ENCODE data around the gene UMODL1. TPM values are rescaled to one million over a fixed set of nuclear protein-coding genes. Genes with fewer than 3 reads are reported as not detected.
"Not testable (repeated sequence)": the region's sequence is repeated elsewhere in the genome, so short reads cannot be mapped to it uniquely, and the experiment has no call there.

UMODL1 gene
- total RNA-seq, 1 donor from 2014 or later: not detected

GRCh38 chr21:42176859-42177258 is 105.7 kb downstream of the UMODL1 start:
- no peaks in the 10 kb centered on the region for H3K36me3 Mint-ChIP-seq
- no peak for DNase-seq (ENCODE audit: low spot score)
- H3K27ac ChIP-seq: no peak overlapping the region
- H3K9me3 Mint-ChIP-seq: no peaks in the 10 kb centered on the region
- peaks cover 5% of the 10 kb centered on the region for H3K4me1 Mint-ChIP-seq
- H3K27ac Mint-ChIP-seq: no peak overlapping the region
- no peaks in the 10 kb centered on the region for H3K27me3 Mint-ChIP-seq (ENCODE audit: insufficient read depth, low read depth)
- H3K4me1 ChIP-seq: peaks cover 7% of the 10 kb centered on the region
- H3K27me3 ChIP-seq: no peaks in the 10 kb centered on the region
- H3K4me3 Mint-ChIP-seq: no peak overlapping the region
- no peaks in the 10 kb centered on the region for H3K9me3 ChIP-seq (ENCODE audit: low read depth)
- H3K79me2 ChIP-seq (ENCODE audit: low read depth): no peaks in the 10 kb centered on the region
- no peak overlapping the region for H3K4me2 ChIP-seq
- no peaks in the 10 kb centered on the region for H3K36me3 ChIP-seq
- no peak overlapping the region for H3K4me3 ChIP-seq
- peaks cover 8% of the 10 kb centered on the region for H3F3A ChIP-seq (ENCODE audit: low read depth)
- H2AFZ ChIP-seq (replicated peaks): no peak overlapping the region
- H4K20me1 ChIP-seq (ENCODE audit: low read depth): no peaks in the 10 kb centered on the region
- H3K9ac ChIP-seq: no peak overlapping the region
- no peak for TF ChIP-seq EZH2 (IDR thresholded peaks at IDR 0.05)

- TF ChIP-seq, protein P1, sequence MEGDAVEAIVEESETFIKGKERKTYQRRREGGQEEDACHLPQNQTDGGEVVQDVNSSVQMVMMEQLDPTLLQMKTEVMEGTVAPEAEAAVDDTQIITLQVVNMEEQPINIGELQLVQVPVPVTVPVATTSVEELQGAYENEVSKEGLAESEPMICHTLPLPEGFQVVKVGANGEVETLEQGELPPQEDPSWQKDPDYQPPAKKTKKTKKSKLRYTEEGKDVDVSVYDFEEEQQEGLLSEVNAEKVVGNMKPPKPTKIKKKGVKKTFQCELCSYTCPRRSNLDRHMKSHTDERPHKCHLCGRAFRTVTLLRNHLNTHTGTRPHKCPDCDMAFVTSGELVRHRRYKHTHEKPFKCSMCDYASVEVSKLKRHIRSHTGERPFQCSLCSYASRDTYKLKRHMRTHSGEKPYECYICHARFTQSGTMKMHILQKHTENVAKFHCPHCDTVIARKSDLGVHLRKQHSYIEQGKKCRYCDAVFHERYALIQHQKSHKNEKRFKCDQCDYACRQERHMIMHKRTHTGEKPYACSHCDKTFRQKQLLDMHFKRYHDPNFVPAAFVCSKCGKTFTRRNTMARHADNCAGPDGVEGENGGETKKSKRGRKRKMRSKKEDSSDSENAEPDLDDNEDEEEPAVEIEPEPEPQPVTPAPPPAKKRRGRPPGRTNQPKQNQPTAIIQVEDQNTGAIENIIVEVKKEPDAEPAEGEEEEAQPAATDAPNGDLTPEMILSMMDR (IDR thresholded peaks at IDR 0.05): no peak
- TF ChIP-seq EZH2phosphoT487 (IDR thresholded peaks at IDR 0.05) (no peak), EZH2 (IDR thresholded peaks at IDR 0.05) (no peak)
- Histone ChIP-seq H3K27ac (no peak overlapping the region), H3K4me1 (peaks cover 7% of the 10 kb centered on the region), H3K79me2 (ENCODE audit: low read depth) (no peaks in the 10 kb centered on the region), H3K4me3 (no peak overlapping the region), H3K36me3 (no peaks in the 10 kb centered on the region), H3K9me3 (ENCODE audit: low read depth) (no peaks in the 10 kb centered on the region), H4K20me1 (ENCODE audit: low read depth) (no peaks in the 10 kb centered on the region), H3K4me2 (peak overlapping the region; percentile 57), H2AFZ (replicated peaks) (no peak overlapping the region), H3F3A (ENCODE audit: low read depth) (peaks cover 8% of the 10 kb centered on the region), H3K9ac (no peak overlapping the region), H3K27me3 (no peaks in the 10 kb centered on the region)
- DNase-seq (ENCODE audit: low spot score): peak; percentile 74
- H3K4me3 Mint-ChIP-seq: no peak overlapping the region
- H3K9me3 Mint-ChIP-seq: no peaks in the 10 kb centered on the region
- H3K27ac Mint-ChIP-seq: peak overlapping the region; percentile 44
- no peaks in the 10 kb centered on the region for H3K36me3 Mint-ChIP-seq
- H3K4me1 Mint-ChIP-seq: peaks cover 5% of the 10 kb centered on the region
- no peaks in the 10 kb centered on the region for H3K27me3 Mint-ChIP-seq (ENCODE audit: insufficient read depth, low read depth)
Measured at GRCh38 chr21:42179316-42179715, 108.2 kb downstream of the UMODL1 start.

DNA sequence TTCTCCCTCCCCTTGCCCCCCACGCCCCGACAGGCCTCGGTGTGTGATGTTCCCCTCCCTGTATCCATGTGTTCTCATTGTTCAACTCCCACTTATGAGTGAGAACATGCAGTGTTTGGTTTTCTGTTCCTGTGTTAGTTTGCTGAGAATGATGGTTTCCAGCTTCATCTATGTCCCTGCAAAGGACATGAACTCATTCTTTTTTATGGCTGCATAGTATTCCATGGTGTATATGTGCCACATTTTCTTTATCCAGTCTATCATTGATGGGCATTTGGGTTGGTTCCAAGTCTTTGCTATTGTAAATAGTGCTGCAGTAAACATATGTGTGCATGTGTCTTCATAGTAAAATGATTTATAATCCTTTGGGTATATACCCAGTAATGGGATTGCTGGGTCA is 108.9 kb downstream of the UMODL1 start:
- H3K4me3 ChIP-seq; H3K36me3 ChIP-seq; H3K79me2 ChIP-seq (ENCODE audit: low read depth); H3K4me2 ChIP-seq; H4K20me1 ChIP-seq (ENCODE audit: low read depth); H3F3A ChIP-seq (ENCODE audit: low read depth); H3K9ac ChIP-seq; H3K27ac ChIP-seq; H3K27me3 ChIP-seq; H3K9me3 ChIP-seq (ENCODE audit: low read depth); DNase-seq (ENCODE audit: low spot score); H3K4me1 ChIP-seq; H3K4me1 Mint-ChIP-seq; H3K36me3 Mint-ChIP-seq; H3K9me3 Mint-ChIP-seq; H3K27ac Mint-ChIP-seq; H3K4me3 Mint-ChIP-seq; H3K27me3 Mint-ChIP-seq (ENCODE audit: insufficient read depth, low read depth); H2AFZ ChIP-seq (replicated peaks): not testable (repeated sequence)

DNA sequence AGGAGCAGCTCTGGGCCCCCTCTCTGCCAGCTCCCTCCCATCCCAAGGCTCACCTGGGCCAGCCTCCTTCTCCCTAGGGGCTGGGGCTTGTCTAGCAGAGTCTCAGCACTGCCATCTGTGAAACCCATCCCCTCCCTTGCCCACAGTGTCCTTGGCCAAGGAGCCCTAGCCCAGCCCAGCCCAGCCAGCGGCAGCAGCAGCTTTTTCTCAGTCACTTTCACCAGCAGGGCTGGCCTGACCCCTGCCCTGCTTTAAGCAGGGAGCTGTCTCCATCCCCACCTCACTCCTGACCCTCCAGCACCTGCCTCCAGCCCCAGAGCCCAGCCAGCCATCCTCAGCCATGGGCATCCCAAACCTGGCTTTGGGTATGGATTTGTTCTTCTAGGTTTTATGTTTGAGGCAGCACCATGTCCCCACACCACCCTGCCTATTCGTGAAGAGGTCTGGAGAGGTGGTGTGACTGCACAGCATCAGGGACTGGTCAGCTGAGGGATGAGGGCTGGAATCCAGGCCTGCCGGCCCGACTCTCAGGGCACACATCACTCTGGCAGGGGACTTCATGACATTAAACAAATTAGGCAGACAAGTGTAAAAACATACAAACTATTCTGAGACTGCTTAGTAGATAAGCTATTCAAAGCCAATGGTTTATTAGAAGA is 111.7 kb downstream of the UMODL1 start:
- H2AFZ ChIP-seq (replicated peaks): no peak overlapping the region
- H3K9ac ChIP-seq: no peak overlapping the region
- no peaks in the 10 kb centered on the region for H3K9me3 ChIP-seq (ENCODE audit: low read depth)
- no peaks in the 10 kb centered on the region for H3K36me3 Mint-ChIP-seq
- no peak overlapping the region for H3K27ac ChIP-seq
- TF ChIP-seq EZH2 (IDR thresholded peaks at IDR 0.05) (no peak), EZH2phosphoT487 (IDR thresholded peaks at IDR 0.05) (no peak)
- TF ChIP-seq, protein P1 (IDR thresholded peaks at IDR 0.05): no peak
- H3K4me3 ChIP-seq: no peak overlapping the region
- no peaks in the 10 kb centered on the region for H3K36me3 ChIP-seq
- peaks cover 5% of the 10 kb centered on the region for H3K4me1 Mint-ChIP-seq
- no peak overlapping the region for H3K27ac Mint-ChIP-seq
- peaks cover 8% of the 10 kb centered on the region for H3F3A ChIP-seq (ENCODE audit: low read depth)
- H4K20me1 ChIP-seq (ENCODE audit: low read depth): no peaks in the 10 kb centered on the region
- H3K79me2 ChIP-seq (ENCODE audit: low read depth): no peaks in the 10 kb centered on the region
- no peak for DNase-seq (ENCODE audit: low spot score)
- H3K27me3 ChIP-seq: no peaks in the 10 kb centered on the region
- peaks cover 2% of the 10 kb centered on the region for H3K9me3 Mint-ChIP-seq
- H3K4me2 ChIP-seq: no peak overlapping the region
- H3K4me1 ChIP-seq: peaks cover 7% of the 10 kb centered on the region
- no peak overlapping the region for H3K4me3 Mint-ChIP-seq
- H3K27me3 Mint-ChIP-seq (ENCODE audit: insufficient read depth, low read depth): peaks cover 4% of the 10 kb centered on the region
